Measurements from ENCODE around the gene NT5C2.
"Not testable (repeated sequence)": the region's sequence is repeated elsewhere in the genome, so short reads cannot be mapped to it uniquely, and the experiment has no call there.

Gene NT5C2

GRCh38 chr10:103077020-103077419 is 116.1 kb downstream of the NT5C2 start:
- Histone ChIP-seq H3K9me3 (ENCODE audit: control insufficient read depth in 2 of 2, low read length in 2 of 2) (no peaks in the 10 kb centered on the region), H3K4me1 (ENCODE audit: control insufficient read depth, insufficient read depth, low read length) (no peaks in the 10 kb centered on the region), H3K27ac (ENCODE audit: low read length) (no peak overlapping the region), H3K4me3 (ENCODE audit: low read length in 2 of 2) (no peak overlapping the region), H3K9ac (ENCODE audit: low read length in 2 of 2) (no peak overlapping the region), H3K36me3 (ENCODE audit: control insufficient read depth in 2 of 2, insufficient read depth in 2 of 2, low read length in 2 of 2) (peaks cover 21 to 30% of the 10 kb centered on the region in 2 donors), H3K27me3 (ENCODE audit: control insufficient read depth in 1 of 2, insufficient read depth in 2 of 2, low read length in 2 of 2) (no peaks in the 10 kb centered on the region)

- Histone ChIP-seq H3K27ac (ENCODE audit: low read length) (no peak overlapping the region), H3K9me3 (ENCODE audit: control insufficient read depth in 2 of 2, low read length in 2 of 2) (no peaks in the 10 kb centered on the region), H3K27me3 (ENCODE audit: control insufficient read depth in 1 of 2, insufficient read depth in 2 of 2, low read length in 2 of 2) (no peaks in the 10 kb centered on the region), H3K9ac (ENCODE audit: low read length in 2 of 2) (no peak overlapping the region), H3K36me3 (ENCODE audit: control insufficient read depth in 2 of 2, insufficient read depth in 2 of 2, low read length in 2 of 2) (peaks cover 11 to 35% of the 10 kb centered on the region in 2 donors), H3K4me1 (ENCODE audit: control insufficient read depth, insufficient read depth, low read length) (peaks cover 7% of the 10 kb centered on the region), H3K4me3 (ENCODE audit: low read length in 2 of 2) (no peak overlapping the region)
Observed at GRCh38 chr10:103072891-103073290, 120.2 kb downstream of the NT5C2 start.

GRCh38 chr10:103072276-103072675 is 120.8 kb downstream of the NT5C2 start:
- Histone ChIP-seq H3K36me3 (ENCODE audit: control insufficient read depth in 2 of 2, insufficient read depth in 2 of 2, low read length in 2 of 2) (peaks cover 7 to 32% of the 10 kb centered on the region in 2 donors), H3K4me3 (ENCODE audit: low read length in 2 of 2) (no peak overlapping the region), H3K9ac (ENCODE audit: low read length in 2 of 2) (no peak overlapping the region), H3K27me3 (ENCODE audit: control insufficient read depth in 1 of 2, insufficient read depth in 2 of 2, low read length in 2 of 2) (no peaks in the 10 kb centered on the region), H3K27ac (ENCODE audit: low read length) (no peak overlapping the region), H3K4me1 (ENCODE audit: control insufficient read depth, insufficient read depth, low read length) (peaks cover 7% of the 10 kb centered on the region), H3K9me3 (ENCODE audit: control insufficient read depth in 2 of 2, low read length in 2 of 2) (no peaks in the 10 kb centered on the region)

GRCh38 chr10:103069453-103070331 is 123.4 kb downstream of the NT5C2 start:
- no peak overlapping the region for H3K27ac ChIP-seq (ENCODE audit: low read length)
- peaks cover 7% of the 10 kb centered on the region for H3K4me1 ChIP-seq (ENCODE audit: control insufficient read depth, insufficient read depth, low read length)
- no peak overlapping the region for H3K4me3 ChIP-seq (ENCODE audit: low read length in 2 of 2)
- H3K27me3 ChIP-seq (ENCODE audit: control insufficient read depth in 1 of 2, insufficient read depth in 2 of 2, low read length in 2 of 2) = no peaks in the 10 kb centered on the region
- no peak overlapping the region for H3K9ac ChIP-seq (ENCODE audit: low read length in 2 of 2)
- peaks cover 8 to 23% of the 10 kb centered on the region in 2 donors for H3K36me3 ChIP-seq (ENCODE audit: control insufficient read depth in 2 of 2, insufficient read depth in 2 of 2, low read length in 2 of 2)
- H3K9me3 ChIP-seq (ENCODE audit: control insufficient read depth in 2 of 2, low read length in 2 of 2) = no peaks in the 10 kb centered on the region

GRCh38 chr10:103067956-103068355 is 125.1 kb downstream of the NT5C2 start:
- no peak overlapping the region for H3K27ac ChIP-seq (ENCODE audit: low read length)
- H3K36me3 ChIP-seq (ENCODE audit: control insufficient read depth in 2 of 2, insufficient read depth in 2 of 2, low read length in 2 of 2) = peaks cover 8 to 18% of the 10 kb centered on the region in 2 donors
- no peaks in the 10 kb centered on the region for H3K9me3 ChIP-seq (ENCODE audit: control insufficient read depth in 2 of 2, low read length in 2 of 2)
- H3K4me1 ChIP-seq (ENCODE audit: control insufficient read depth, insufficient read depth, low read length) = peaks cover 8% of the 10 kb centered on the region
- H3K9ac ChIP-seq (ENCODE audit: low read length in 2 of 2) = peak overlapping the region in 1 of 2 donors; percentile 29
- no peaks in the 10 kb centered on the region for H3K27me3 ChIP-seq (ENCODE audit: control insufficient read depth in 1 of 2, insufficient read depth in 2 of 2, low read length in 2 of 2)
- H3K4me3 ChIP-seq (ENCODE audit: low read length in 2 of 2) = no peak overlapping the region

- Histone ChIP-seq H3K9me3 (ENCODE audit: control insufficient read depth in 2 of 2, low read length in 2 of 2) (no peaks in the 10 kb centered on the region), H3K27ac (ENCODE audit: low read length) (no peak overlapping the region), H3K4me1 (ENCODE audit: control insufficient read depth, insufficient read depth, low read length) (peaks cover 9% of the 10 kb centered on the region), H3K36me3 (ENCODE audit: control insufficient read depth in 2 of 2, insufficient read depth in 2 of 2, low read length in 2 of 2) (peaks cover 8 to 18% of the 10 kb centered on the region in 2 donors), H3K9ac (ENCODE audit: low read length in 2 of 2) (peak overlapping the region in 1 of 2 donors; percentile 29), H3K27me3 (ENCODE audit: control insufficient read depth in 1 of 2, insufficient read depth in 2 of 2, low read length in 2 of 2) (no peaks in the 10 kb centered on the region), H3K4me3 (ENCODE audit: low read length in 2 of 2) (no peak overlapping the region)
Observed at GRCh38 chr10:103067484-103067883, 125.6 kb downstream of the NT5C2 start.

GRCh38 chr10:103067099-103067477 is 126.0 kb downstream of the NT5C2 start:
- H3K27me3 ChIP-seq (ENCODE audit: control insufficient read depth in 1 of 2, insufficient read depth in 2 of 2, low read length in 2 of 2); H3K9ac ChIP-seq (ENCODE audit: low read length in 2 of 2); H3K9me3 ChIP-seq (ENCODE audit: control insufficient read depth in 2 of 2, low read length in 2 of 2); H3K4me3 ChIP-seq (ENCODE audit: low read length in 2 of 2); H3K4me1 ChIP-seq (ENCODE audit: control insufficient read depth, insufficient read depth, low read length); H3K27ac ChIP-seq (ENCODE audit: low read length): not testable (repeated sequence)
- peaks cover 8 to 18% of the 10 kb centered on the region in 2 donors for H3K36me3 ChIP-seq (ENCODE audit: control insufficient read depth in 2 of 2, insufficient read depth in 2 of 2, low read length in 2 of 2)

- Histone ChIP-seq H3K27me3 (ENCODE audit: control insufficient read depth in 1 of 2, insufficient read depth in 2 of 2, low read length in 2 of 2) (no peaks in the 10 kb centered on the region), H3K36me3 (ENCODE audit: control insufficient read depth in 2 of 2, insufficient read depth in 2 of 2, low read length in 2 of 2) (peaks cover 8 to 13% of the 10 kb centered on the region in 2 donors), H3K27ac (ENCODE audit: low read length) (no peak overlapping the region), H3K4me1 (ENCODE audit: control insufficient read depth, insufficient read depth, low read length) (peaks cover 9% of the 10 kb centered on the region), H3K9me3 (ENCODE audit: control insufficient read depth in 2 of 2, low read length in 2 of 2) (no peaks in the 10 kb centered on the region), H3K4me3 (ENCODE audit: low read length in 2 of 2) (no peak overlapping the region), H3K9ac (ENCODE audit: low read length in 2 of 2) (no peak overlapping the region)
Observed at GRCh38 chr10:103066141-103067098, 126.7 kb downstream of the NT5C2 start.

GRCh38 chr10:103064956-103065355 is 128.1 kb downstream of the NT5C2 start:
- Histone ChIP-seq H3K27me3 (ENCODE audit: control insufficient read depth in 1 of 2, insufficient read depth in 2 of 2, low read length in 2 of 2) (no peaks in the 10 kb centered on the region), H3K4me1 (ENCODE audit: control insufficient read depth, insufficient read depth, low read length) (peaks cover 6% of the 10 kb centered on the region), H3K9ac (ENCODE audit: low read length in 2 of 2) (no peak overlapping the region), H3K36me3 (ENCODE audit: control insufficient read depth in 2 of 2, insufficient read depth in 2 of 2, low read length in 2 of 2) (peaks cover 8 to 13% of the 10 kb centered on the region in 2 donors), H3K9me3 (ENCODE audit: control insufficient read depth in 2 of 2, low read length in 2 of 2) (no peaks in the 10 kb centered on the region), H3K4me3 (ENCODE audit: low read length in 2 of 2) (no peak overlapping the region), H3K27ac (ENCODE audit: low read length) (no peak overlapping the region)

- no peaks in the 10 kb centered on the region for H3K27me3 ChIP-seq (ENCODE audit: control insufficient read depth in 1 of 2, insufficient read depth in 2 of 2, low read length in 2 of 2)
- peaks cover 3 to 6% of the 10 kb centered on the region in 2 donors for H3K36me3 ChIP-seq (ENCODE audit: control insufficient read depth in 2 of 2, insufficient read depth in 2 of 2, low read length in 2 of 2)
- no peak overlapping the region for H3K27ac ChIP-seq (ENCODE audit: low read length)
- no peak overlapping the region for H3K9ac ChIP-seq (ENCODE audit: low read length in 2 of 2)
- peaks cover 2% of the 10 kb centered on the region for H3K4me1 ChIP-seq (ENCODE audit: control insufficient read depth, insufficient read depth, low read length)
- no peaks in the 10 kb centered on the region for H3K9me3 ChIP-seq (ENCODE audit: control insufficient read depth in 2 of 2, low read length in 2 of 2)
- no peak overlapping the region for H3K4me3 ChIP-seq (ENCODE audit: low read length in 2 of 2)
Observed at GRCh38 chr10:103062854-103063590, 130.1 kb downstream of the NT5C2 start.

Measured in stomach smooth muscle (tissue), 2 donors.